ENCODE data around the gene ANKRD7.

DNA sequence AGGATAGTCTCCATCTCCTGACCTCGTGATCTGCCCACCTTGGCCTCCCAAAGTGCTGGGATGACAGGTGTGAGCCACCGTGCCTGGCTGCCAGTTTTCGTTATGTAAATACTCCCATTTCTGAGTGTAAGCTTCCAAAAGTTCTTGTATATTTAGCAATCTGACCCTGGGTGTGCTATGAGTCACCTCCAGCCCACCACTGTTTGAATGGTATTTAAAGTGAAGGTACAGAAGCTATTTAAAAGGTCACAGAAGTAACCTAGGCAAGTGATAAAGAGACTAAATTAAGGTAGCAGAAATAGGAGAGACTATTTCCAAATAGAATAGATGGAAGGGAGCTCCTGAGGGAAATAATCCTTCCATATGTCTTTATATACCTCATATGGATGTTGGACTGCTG, 3.9 kb upstream of the ANKRD7 start:
- no peak for TF ChIP-seq GATA2 (IDR thresholded peaks at IDR 0.05; ENCODE audit: low read depth, low read length)
- TF ChIP-seq GATA3 (IDR thresholded peaks at IDR 0.05; ENCODE audit: low read depth, low read length), result no peak
